HEK293T (cell line): ENCODE data around the gene IREB2.

Experiments
- ARNT ChIP-seq: fragments of 450-650 bp; IDR thresholded peaks from 2 replicates; pipeline ENCODE4 v1.6.1; 2017; ENCODE audit warnings: mild to moderate bottlenecking
- ELF4 ChIP-seq: fragments of 450-650 bp; IDR thresholded peaks from 2 replicates; pipeline ENCODE4 v1.6.1; 2017; ENCODE audit warnings: antibody characterized with exemption
- FOXK2 ChIP-seq: fragments of 450-650 bp; IDR thresholded peaks from 2 replicates; pipeline ENCODE4 v1.6.1; 2016; ENCODE audit warnings: mild to moderate bottlenecking
- FOXM1 ChIP-seq: fragments of 450-650 bp; IDR thresholded peaks from 2 replicates; pipeline ENCODE4 v1.6.1; 2017; ENCODE audit warnings: mild to moderate bottlenecking, borderline replicate concordance
- L3MBTL2 ChIP-seq: fragments of 450-650 bp; conservative IDR thresholded peaks from 2 replicates; pipeline ENCODE4 v1.6.1; 2016; ENCODE audit warnings: mild to moderate bottlenecking
- NFRKB ChIP-seq: fragments of 450-650 bp; IDR thresholded peaks from 2 replicates; pipeline ENCODE4 v1.6.1; 2016; ENCODE audit warnings: mild to moderate bottlenecking, moderate library complexity
- TARDBP ChIP-seq: fragments of 450-650 bp; IDR thresholded peaks from 2 replicates; pipeline ENCODE4 v1.6.1; 2016
- TF ChIP-seq, protein P1 (sequence below): fragments of 450-650 bp; IDR thresholded peaks from 2 replicates; pipeline ENCODE4 v1.6.1; 2016

DNA sequence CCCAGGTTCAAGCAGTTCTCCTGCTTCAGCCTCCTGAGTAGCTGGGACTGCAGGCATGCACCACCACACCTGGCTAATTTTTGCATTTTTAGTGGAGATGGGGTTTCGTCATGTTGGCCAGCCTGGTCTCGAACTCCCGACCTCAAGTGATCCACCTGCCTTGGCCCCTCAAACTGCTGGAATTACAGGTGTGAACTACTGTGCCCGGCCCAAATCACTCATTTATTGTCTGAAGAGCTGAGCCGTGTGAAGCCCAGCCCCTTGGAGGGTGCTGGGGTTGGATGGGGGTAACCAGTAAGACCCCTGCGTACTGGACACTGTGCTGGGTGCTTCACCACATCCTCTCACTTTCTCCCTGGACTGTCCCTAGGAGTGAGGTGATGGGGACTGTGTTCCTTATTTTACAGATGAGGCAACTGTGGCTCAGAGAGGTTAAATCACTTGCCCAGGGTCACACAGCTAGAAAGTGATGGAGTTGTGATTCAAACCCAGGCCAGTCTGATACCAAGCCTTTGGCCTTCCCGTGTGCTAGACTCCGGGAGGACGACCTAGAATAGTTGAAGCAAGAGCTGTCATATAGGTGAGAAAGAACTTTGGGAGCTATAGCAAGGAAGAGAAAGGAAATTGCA, 41.7 kb upstream of the IREB2 start:
- TF ChIP-seq, protein P1, sequence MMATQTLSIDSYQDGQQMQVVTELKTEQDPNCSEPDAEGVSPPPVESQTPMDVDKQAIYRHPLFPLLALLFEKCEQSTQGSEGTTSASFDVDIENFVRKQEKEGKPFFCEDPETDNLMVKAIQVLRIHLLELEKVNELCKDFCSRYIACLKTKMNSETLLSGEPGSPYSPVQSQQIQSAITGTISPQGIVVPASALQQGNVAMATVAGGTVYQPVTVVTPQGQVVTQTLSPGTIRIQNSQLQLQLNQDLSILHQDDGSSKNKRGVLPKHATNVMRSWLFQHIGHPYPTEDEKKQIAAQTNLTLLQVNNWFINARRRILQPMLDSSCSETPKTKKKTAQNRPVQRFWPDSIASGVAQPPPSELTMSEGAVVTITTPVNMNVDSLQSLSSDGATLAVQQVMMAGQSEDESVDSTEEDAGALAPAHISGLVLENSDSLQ = no peak
- no peak for TF ChIP-seq TARDBP
- TF ChIP-seq ARNT = no peak
- TF ChIP-seq ELF4 = no peak
- no peak for TF ChIP-seq L3MBTL2
- TF ChIP-seq NFRKB = no peak
- no peak for TF ChIP-seq FOXM1
- TF ChIP-seq FOXK2 = no peak
